OCI-LY3 (cell line): ENCODE data around the gene CEBPB.

Experiments
- H2AFZ ChIP-seq: fragments of 200-600, 300-600 bp; shearing (Covaris generic); 2 replicates; pipeline ENCODE4 v1.6.0; 2014; ENCODE audit warnings: antibody characterized with exemption, low read depth, low read length
- H3K27ac ChIP-seq: fragments of 200-600, 300-600 bp; sonication (generic); 2 replicates; pipeline ENCODE4 v1.5.1; 2014; ENCODE audit warnings: mild to moderate bottlenecking, low read length, moderate library complexity, mixed read lengths
- H3K27me3 ChIP-seq: fragments of 200-600, 300-600 bp; sonication (generic); 2 replicates; pipeline ENCODE4 v1.6.1; 2014; ENCODE audit warnings: low read depth, low read length, mixed read lengths
- H3K36me3 ChIP-seq: fragments of 200-600, 300-600 bp; sonication (generic); replicated peaks from 2 replicates; pipeline ENCODE3; 2014; ENCODE audit warnings: low read depth, low read length, mixed read lengths
- H3K4me1 ChIP-seq: fragments of 300-600, 200-600 bp; sonication (generic); 2 replicates; pipeline ENCODE4 v1.6.1; 2014; ENCODE audit warnings: low read length, mixed read lengths
- H3K4me2 ChIP-seq: fragments of 200-600, 300-600 bp; sonication (generic); 2 replicates; pipeline ENCODE4 v1.6.1; 2014; ENCODE audit warnings: low read length, mixed read lengths
- H3K4me3 ChIP-seq: fragments of 300-600, 200-600 bp; sonication (generic); 2 replicates; pipeline ENCODE4 v1.5.1; 2014; ENCODE audit warnings: antibody characterized with exemption, mild to moderate bottlenecking, low read length, moderate library complexity
- H3K79me2 ChIP-seq: fragments of 300-600, 200-600 bp; shearing (Covaris generic); 2 replicates; pipeline ENCODE4 v1.6.1; 2014; ENCODE audit warnings: mild to moderate bottlenecking, low read length, mixed read lengths
- H3K9ac ChIP-seq: fragments of 300-600, 200-600 bp; shearing (Covaris generic); 2 replicates; pipeline ENCODE4 v1.6.0; 2014; ENCODE audit warnings: mild to moderate bottlenecking, low read length, moderate library complexity
- H3K9me3 ChIP-seq: fragments of 200-600, 300-600 bp; shearing (Covaris generic); 2 replicates; pipeline ENCODE4 v1.6.1; 2014; ENCODE audit warnings: low read length, mixed read lengths; ENCODE audit not compliant: insufficient read depth
- H4K20me1 ChIP-seq: fragments of 200-600, 300-600 bp; sonication (generic); 2 replicates; pipeline ENCODE4 v1.6.1; 2016; ENCODE audit warnings: low read length, mixed read lengths; ENCODE audit not compliant: insufficient read depth
- CTCF ChIP-seq: fragments of 200-600, 300-600 bp; sonication (generic); IDR thresholded peaks from 2 replicates; pipeline ENCODE4 v1.5.1; 2014; ENCODE audit warnings: antibody characterized with exemption, low read length, low read depth
- EZH2phosphoT487 ChIP-seq: fragments of 200-600 bp; shearing (Covaris generic); IDR thresholded peaks from 2 replicates; pipeline ENCODE4 v1.6.1; 2018; ENCODE audit warnings: antibody characterized with exemption, mixed run types, low read depth

The CEBPB gene

GRCh38 chr20:50232651-50233324 is 42.2 kb downstream of the CEBPB start:
- Histone ChIP-seq H3K4me3 (no peak overlapping the region), H3K27me3 (peaks cover 16% of the 10 kb centered on the region), H3K9me3 (no peaks in the 10 kb centered on the region), H3K4me1 (peaks cover 4% of the 10 kb centered on the region; the same call in 1 of the 2 replicates), H3K9ac (no peak overlapping the region), H4K20me1 (no peaks in the 10 kb centered on the region), H2AFZ (no peak overlapping the region), H3K27ac (no peak overlapping the region), H3K79me2 (no peaks in the 10 kb centered on the region), H3K4me2 (no peak overlapping the region), H3K36me3 (no peaks in the 10 kb centered on the region)
- no peak for TF ChIP-seq EZH2phosphoT487
- TF ChIP-seq CTCF = no peak

GRCh38 chr20:50233325-50234212 is 42.9 kb downstream of the CEBPB start:
- no peaks in the 10 kb centered on the region for H3K36me3 ChIP-seq
- no peaks in the 10 kb centered on the region for H3K79me2 ChIP-seq
- no peak overlapping the region for H3K4me3 ChIP-seq
- TF ChIP-seq CTCF = no peak
- no peak for TF ChIP-seq EZH2phosphoT487
- no peak overlapping the region for H3K4me2 ChIP-seq
- peaks cover 4% of the 10 kb centered on the region; the same call in 1 of the 2 replicates for H3K4me1 ChIP-seq
- no peaks in the 10 kb centered on the region for H3K9me3 ChIP-seq
- no peak overlapping the region for H3K9ac ChIP-seq
- H2AFZ ChIP-seq = no peak overlapping the region
- no peaks in the 10 kb centered on the region for H4K20me1 ChIP-seq
- H3K27me3 ChIP-seq = peaks cover 16% of the 10 kb centered on the region
- H3K27ac ChIP-seq = no peak overlapping the region

GRCh38 chr20:50234288-50234687 is 43.7 kb downstream of the CEBPB start:
- H3K27ac ChIP-seq = no peak overlapping the region

More at GRCh38 chr20:50234288-50234687, 43.7 kb downstream of the CEBPB start:
- H4K20me1 ChIP-seq = no peaks in the 10 kb centered on the region
- H3K27me3 ChIP-seq = peaks cover 17% of the 10 kb centered on the region
- no peak overlapping the region for H2AFZ ChIP-seq
- no peaks in the 10 kb centered on the region for H3K79me2 ChIP-seq
- TF ChIP-seq EZH2phosphoT487 (no peak), CTCF (no peak)
- no peaks in the 10 kb centered on the region for H3K9me3 ChIP-seq
- H3K9ac ChIP-seq = no peak overlapping the region
- H3K4me1 ChIP-seq = peaks cover 4% of the 10 kb centered on the region; the same call in 1 of the 2 replicates
- no peaks in the 10 kb centered on the region for H3K36me3 ChIP-seq
- no peak overlapping the region for H3K4me2 ChIP-seq
- H3K4me3 ChIP-seq = no peak overlapping the region
